HEK293 (cell line): ENCODE data around the gene NUAK1.

Experiments
- CTCF ChIA-PET: fragments of 350-600 bp; formaldehyde crosslinking; extraction: SDS; loops from one replicate; lab custom pipeline; 2021; ENCODE audit warnings: antibody characterized with exemption; lab: Yijun Ruan, JAX
- POLR2A ChIA-PET: fragments of 300-600 bp; formaldehyde crosslinking; extraction: SDS; loops from one replicate; lab custom pipeline; 2020; ENCODE audit warnings: antibody characterized with exemption, inconsistent platforms; lab: Yijun Ruan, JAX
- H3K27ac ChIP-seq: fragments of 200-500 bp; sonication (Bioruptor generic); 2 replicates; pipeline ENCODE4 v1.5.1; 2014; ENCODE audit warnings: low read depth, low read length, control low read depth, inconsistent platforms; ENCODE audit errors: extremely low read depth
- H3K36me3 ChIP-seq, 2 experiments: fragments of 200-500 bp in 1 of 2; sonication (Bioruptor generic) in 1 of 2; 1 replicate in 1 of 2; 2 replicates in 1 of 2; pipeline ENCODE4 v1.5.1; 2014 to 2017; ENCODE audit warnings: inconsistent platforms in 2 of 2, low read length in 2 of 2; ENCODE audit not compliant: control insufficient read depth in 2 of 2, insufficient read depth in 1 of 2
- H3K4me1 ChIP-seq: fragments of 200-500 bp; sonication (Bioruptor generic); 2 replicates; pipeline ENCODE4 v1.5.1; 2014; ENCODE audit warnings: mild to moderate bottlenecking, low read length, inconsistent platforms; ENCODE audit not compliant: control insufficient read depth, insufficient read depth
- H3K4me3 ChIP-seq: 2 replicates; pipeline ENCODE4 v1.5.1; 2011; ENCODE audit warnings: low read depth, mild to moderate bottlenecking, control low read depth, low read length, moderate library complexity
- H3K9me3 ChIP-seq: fragments of 200-500 bp; sonication (Bioruptor generic); 2 replicates; pipeline ENCODE4 v1.5.1; 2014; ENCODE audit warnings: low read depth, low read length, inconsistent platforms; ENCODE audit not compliant: control insufficient read depth, insufficient read depth
- BCL11B ChIP-seq: fragments of 450-650 bp; formaldehyde crosslinking; IDR thresholded peaks from 2 replicates; pipeline ENCODE4 v1.5.1; 2016; ENCODE audit warnings: low read depth, missing biosample characterization, missing genetic modification characterization
- EGR2 ChIP-seq: fragments of 450-650 bp; formaldehyde crosslinking; IDR thresholded peaks from 2 replicates; pipeline ENCODE4 v1.5.1; 2016; ENCODE audit warnings: low read depth, missing biosample characterization, missing genetic modification characterization
- IKZF3 ChIP-seq: fragments of 450-650 bp; IDR thresholded peaks from 2 replicates; pipeline ENCODE4 v1.5.0; 2018; ENCODE audit warnings: missing biosample characterization, mild to moderate bottlenecking, missing genetic modification characterization, moderate library complexity
- KLF7 ChIP-seq: fragments of 450-650 bp; formaldehyde crosslinking; IDR thresholded peaks from 2 replicates; pipeline ENCODE4 v1.5.1; 2016; ENCODE audit warnings: missing biosample characterization, missing genetic modification characterization, borderline replicate concordance
- WT1 ChIP-seq: fragments of 450-650 bp; formaldehyde crosslinking; IDR thresholded peaks from 2 replicates; pipeline ENCODE4 v1.5.1; 2016; ENCODE audit warnings: missing biosample characterization, missing genetic modification characterization
- ZFP69B ChIP-seq: fragments of 450-650 bp; formaldehyde crosslinking; IDR thresholded peaks from 2 replicates; pipeline ENCODE4 v1.5.1; 2016; ENCODE audit warnings: missing biosample characterization, missing genetic modification characterization
- ZNF175 ChIP-seq: fragments of 450-650 bp; formaldehyde crosslinking; IDR thresholded peaks from 2 replicates; pipeline ENCODE4 v1.5.1; 2016; ENCODE audit warnings: missing biosample characterization, missing genetic modification characterization
- ZNF202 ChIP-seq: fragments of 450-650 bp; formaldehyde crosslinking; IDR thresholded peaks from 2 replicates; pipeline ENCODE4 v1.5.1; 2016; ENCODE audit warnings: missing biosample characterization, missing genetic modification characterization, borderline replicate concordance
- ZNF266 ChIP-seq: fragments of 450-650 bp; formaldehyde crosslinking; IDR thresholded peaks from 2 replicates; pipeline ENCODE4 v1.5.1; 2016; ENCODE audit warnings: missing biosample characterization, missing genetic modification characterization, low read depth
- ZNF514 ChIP-seq: fragments of 450-650 bp; formaldehyde crosslinking; IDR thresholded peaks from 2 replicates; pipeline ENCODE4 v1.5.1; 2016; ENCODE audit warnings: missing biosample characterization, missing genetic modification characterization
- ZNF555 ChIP-seq: fragments of 450-650 bp; formaldehyde crosslinking; conservative IDR thresholded peaks from 2 replicates; pipeline ENCODE4 v1.5.1; 2017; ENCODE audit warnings: missing biosample characterization, mild to moderate bottlenecking, missing genetic modification characterization, inconsistent platforms
- ZNF561 ChIP-seq: fragments of 450-650 bp; IDR thresholded peaks from 2 replicates; pipeline ENCODE4 v1.5.1; 2018; ENCODE audit warnings: missing biosample characterization, missing genetic modification characterization, borderline replicate concordance
- ZNF670 ChIP-seq: fragments of 450-650 bp; formaldehyde crosslinking; IDR thresholded peaks from 2 replicates; pipeline ENCODE4 v1.5.1; 2016; ENCODE audit warnings: missing biosample characterization, missing genetic modification characterization, low read depth
- ZNF791 ChIP-seq: fragments of 450-650 bp; formaldehyde crosslinking; IDR thresholded peaks from 2 replicates; pipeline ENCODE4 v1.5.1; 2016; ENCODE audit warnings: missing biosample characterization, missing genetic modification characterization
- TF ChIP-seq, protein P1 (sequence below): fragments of 450-650 bp; formaldehyde crosslinking; IDR thresholded peaks from 2 replicates; pipeline ENCODE4 v1.5.1; 2017; ENCODE audit warnings: missing biosample characterization, missing genetic modification characterization
- TF ChIP-seq, protein P2 (sequence below): fragments of 450-650 bp; formaldehyde crosslinking; IDR thresholded peaks from 2 replicates; pipeline ENCODE4 v1.5.1; 2016; ENCODE audit warnings: missing biosample characterization, missing genetic modification characterization
- TF ChIP-seq, protein P3 (sequence below): fragments of 450-650 bp; formaldehyde crosslinking; IDR thresholded peaks from 2 replicates; pipeline ENCODE4 v1.5.1; 2016; ENCODE audit warnings: missing biosample characterization, missing genetic modification characterization
- TF ChIP-seq, protein P4 (sequence below): fragments of 450-650 bp; formaldehyde crosslinking; IDR thresholded peaks from 2 replicates; pipeline ENCODE4 v1.5.1; 2016; ENCODE audit warnings: missing biosample characterization, missing genetic modification characterization
- TF ChIP-seq, protein P5 (sequence below): fragments of 450-650 bp; formaldehyde crosslinking; IDR thresholded peaks from 2 replicates; pipeline ENCODE4 v1.5.1; 2016; ENCODE audit warnings: missing biosample characterization, missing genetic modification characterization

NUAK1 gene

DNA sequence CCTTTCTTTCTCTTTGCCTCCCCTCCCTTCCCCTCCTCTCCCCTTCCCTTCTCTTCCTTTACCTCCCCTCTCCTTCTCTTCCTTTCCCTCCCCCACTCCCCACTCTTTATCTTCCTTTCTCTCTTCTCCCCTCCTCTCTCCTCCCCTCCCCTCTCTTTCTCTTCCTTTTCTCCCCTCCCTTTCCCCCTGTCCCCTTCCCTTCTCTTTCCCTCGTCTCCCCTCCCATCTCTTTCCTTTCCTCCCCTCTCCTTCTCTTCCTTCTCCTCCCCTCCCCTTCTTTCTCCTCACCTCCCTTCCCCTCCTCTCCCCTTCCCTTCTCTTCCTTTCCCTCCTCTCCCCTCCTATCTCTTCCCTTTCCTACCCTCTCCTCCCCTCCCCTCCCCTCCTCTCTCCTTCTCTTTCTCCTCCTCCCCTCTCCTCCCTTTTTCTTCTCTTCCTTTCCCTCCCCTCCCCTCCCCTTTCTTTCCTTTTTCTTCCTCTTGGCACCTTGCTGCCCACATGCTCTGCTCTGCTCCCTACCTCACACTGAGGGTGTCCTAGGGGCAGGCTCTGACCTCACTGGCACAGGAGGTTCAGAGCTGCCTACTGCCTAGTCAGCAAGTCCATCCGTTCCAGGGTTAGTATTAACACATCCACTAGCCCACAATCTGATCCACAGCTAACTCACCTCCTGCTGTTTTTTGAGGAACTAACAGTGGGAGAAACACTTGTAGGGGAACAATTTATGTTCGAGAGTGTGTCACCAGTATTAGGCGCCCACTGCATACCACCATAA is 101.0 kb downstream of the NUAK1 start (continued):
- TF ChIP-seq, protein P1, sequence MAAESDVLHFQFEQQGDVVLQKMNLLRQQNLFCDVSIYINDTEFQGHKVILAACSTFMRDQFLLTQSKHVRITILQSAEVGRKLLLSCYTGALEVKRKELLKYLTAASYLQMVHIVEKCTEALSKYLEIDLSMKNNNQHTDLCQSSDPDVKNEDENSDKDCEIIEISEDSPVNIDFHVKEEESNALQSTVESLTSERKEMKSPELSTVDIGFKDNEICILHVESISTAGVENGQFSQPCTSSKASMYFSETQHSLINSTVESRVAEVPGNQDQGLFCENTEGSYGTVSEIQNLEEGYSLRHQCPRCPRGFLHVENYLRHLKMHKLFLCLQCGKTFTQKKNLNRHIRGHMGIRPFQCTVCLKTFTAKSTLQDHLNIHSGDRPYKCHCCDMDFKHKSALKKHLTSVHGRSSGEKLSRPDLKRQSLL: no peak
- TF ChIP-seq, protein P2, sequence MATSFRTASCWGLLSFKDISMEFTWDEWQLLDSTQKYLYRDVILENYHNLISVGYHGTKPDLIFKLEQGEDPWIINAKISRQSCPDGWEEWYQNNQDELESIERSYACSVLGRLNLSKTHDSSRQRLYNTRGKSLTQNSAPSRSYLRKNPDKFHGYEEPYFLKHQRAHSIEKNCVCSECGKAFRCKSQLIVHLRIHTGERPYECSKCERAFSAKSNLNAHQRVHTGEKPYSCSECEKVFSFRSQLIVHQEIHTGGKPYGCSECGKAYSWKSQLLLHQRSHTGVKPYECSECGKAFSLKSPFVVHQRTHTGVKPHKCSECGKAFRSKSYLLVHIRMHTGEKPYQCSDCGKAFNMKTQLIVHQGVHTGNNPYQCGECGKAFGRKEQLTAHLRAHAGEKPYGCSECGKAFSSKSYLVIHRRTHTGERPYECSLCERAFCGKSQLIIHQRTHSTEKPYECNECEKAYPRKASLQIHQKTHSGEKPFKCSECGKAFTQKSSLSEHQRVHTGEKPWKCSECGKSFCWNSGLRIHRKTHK (tag by site-specific recombination): no peak
- no peak for TF ChIP-seq EGR2 (tag by site-specific recombination)
- no peak for TF ChIP-seq IKZF3 (tag by site-specific recombination)
- TF ChIP-seq ZNF266 (tag by site-specific recombination): 0 out of 2 replicates have a peak, but pooled peaks have one; percentile 4
- TF ChIP-seq ZNF555 (tag by site-specific recombination): no peak
- TF ChIP-seq ZNF514 (tag by site-specific recombination): no peak
- TF ChIP-seq, protein P3, sequence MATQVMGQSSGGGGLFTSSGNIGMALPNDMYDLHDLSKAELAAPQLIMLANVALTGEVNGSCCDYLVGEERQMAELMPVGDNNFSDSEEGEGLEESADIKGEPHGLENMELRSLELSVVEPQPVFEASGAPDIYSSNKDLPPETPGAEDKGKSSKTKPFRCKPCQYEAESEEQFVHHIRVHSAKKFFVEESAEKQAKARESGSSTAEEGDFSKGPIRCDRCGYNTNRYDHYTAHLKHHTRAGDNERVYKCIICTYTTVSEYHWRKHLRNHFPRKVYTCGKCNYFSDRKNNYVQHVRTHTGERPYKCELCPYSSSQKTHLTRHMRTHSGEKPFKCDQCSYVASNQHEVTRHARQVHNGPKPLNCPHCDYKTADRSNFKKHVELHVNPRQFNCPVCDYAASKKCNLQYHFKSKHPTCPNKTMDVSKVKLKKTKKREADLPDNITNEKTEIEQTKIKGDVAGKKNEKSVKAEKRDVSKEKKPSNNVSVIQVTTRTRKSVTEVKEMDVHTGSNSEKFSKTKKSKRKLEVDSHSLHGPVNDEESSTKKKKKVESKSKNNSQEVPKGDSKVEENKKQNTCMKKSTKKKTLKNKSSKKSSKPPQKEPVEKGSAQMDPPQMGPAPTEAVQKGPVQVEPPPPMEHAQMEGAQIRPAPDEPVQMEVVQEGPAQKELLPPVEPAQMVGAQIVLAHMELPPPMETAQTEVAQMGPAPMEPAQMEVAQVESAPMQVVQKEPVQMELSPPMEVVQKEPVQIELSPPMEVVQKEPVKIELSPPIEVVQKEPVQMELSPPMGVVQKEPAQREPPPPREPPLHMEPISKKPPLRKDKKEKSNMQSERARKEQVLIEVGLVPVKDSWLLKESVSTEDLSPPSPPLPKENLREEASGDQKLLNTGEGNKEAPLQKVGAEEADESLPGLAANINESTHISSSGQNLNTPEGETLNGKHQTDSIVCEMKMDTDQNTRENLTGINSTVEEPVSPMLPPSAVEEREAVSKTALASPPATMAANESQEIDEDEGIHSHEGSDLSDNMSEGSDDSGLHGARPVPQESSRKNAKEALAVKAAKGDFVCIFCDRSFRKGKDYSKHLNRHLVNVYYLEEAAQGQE (tag by site-specific recombination): no peak
- TF ChIP-seq, protein P4, sequence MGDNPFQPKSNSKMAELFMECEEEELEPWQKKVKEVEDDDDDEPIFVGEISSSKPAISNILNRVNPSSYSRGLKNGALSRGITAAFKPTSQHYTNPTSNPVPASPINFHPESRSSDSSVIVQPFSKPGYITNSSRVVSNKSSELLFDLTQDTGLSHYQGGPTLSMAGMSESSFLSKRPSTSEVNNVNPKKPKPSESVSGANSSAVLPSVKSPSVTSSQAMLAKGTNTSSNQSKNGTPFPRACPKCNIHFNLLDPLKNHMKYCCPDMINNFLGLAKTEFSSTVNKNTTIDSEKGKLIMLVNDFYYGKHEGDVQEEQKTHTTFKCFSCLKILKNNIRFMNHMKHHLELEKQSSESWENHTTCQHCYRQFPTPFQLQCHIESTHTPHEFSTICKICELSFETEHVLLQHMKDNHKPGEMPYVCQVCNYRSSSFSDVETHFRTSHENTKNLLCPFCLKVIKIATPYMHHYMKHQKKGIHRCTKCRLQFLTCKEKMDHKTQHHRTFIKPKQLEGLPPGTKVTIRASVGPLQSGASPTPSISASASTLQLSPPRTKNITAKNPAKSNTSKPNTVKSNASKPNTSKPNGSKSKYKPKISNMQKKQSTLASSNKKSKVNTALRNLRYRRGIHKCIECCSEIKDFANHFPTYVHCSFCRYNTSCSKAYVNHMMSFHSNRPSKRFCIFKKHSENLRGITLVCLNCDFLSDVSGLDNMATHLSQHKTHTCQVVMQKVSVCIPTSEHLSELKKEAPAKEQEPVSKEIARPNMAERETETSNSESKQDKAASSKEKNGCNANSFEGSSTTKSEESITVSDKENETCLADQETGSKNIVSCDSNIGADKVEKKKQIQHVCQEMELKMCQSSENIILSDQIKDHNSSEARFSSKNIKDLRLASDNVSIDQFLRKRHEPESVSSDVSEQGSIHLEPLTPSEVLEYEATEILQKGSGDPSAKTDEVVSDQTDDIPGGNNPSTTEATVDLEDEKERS: no peak
- TF ChIP-seq WT1: peak; percentile 78
- TF ChIP-seq, protein P5, sequence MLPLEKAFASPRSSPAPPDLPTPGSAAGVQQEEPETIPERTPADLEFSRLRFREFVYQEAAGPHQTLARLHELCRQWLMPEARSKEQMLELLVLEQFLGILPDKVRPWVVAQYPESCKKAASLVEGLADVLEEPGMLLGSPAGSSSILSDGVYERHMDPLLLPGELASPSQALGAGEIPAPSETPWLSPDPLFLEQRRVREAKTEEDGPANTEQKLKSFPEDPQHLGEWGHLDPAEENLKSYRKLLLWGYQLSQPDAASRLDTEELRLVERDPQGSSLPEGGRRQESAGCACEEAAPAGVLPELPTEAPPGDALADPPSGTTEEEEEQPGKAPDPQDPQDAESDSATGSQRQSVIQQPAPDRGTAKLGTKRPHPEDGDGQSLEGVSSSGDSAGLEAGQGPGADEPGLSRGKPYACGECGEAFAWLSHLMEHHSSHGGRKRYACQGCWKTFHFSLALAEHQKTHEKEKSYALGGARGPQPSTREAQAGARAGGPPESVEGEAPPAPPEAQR: no peak
- TF ChIP-seq KLF7 (tag by site-specific recombination): no peak
- 0 out of 2 replicates have a peak, but pooled peaks have one; percentile 8 for TF ChIP-seq ZNF791 (tag by site-specific recombination)
- TF ChIP-seq ZNF175: no peak
- no peak for TF ChIP-seq BCL11B

DNA sequence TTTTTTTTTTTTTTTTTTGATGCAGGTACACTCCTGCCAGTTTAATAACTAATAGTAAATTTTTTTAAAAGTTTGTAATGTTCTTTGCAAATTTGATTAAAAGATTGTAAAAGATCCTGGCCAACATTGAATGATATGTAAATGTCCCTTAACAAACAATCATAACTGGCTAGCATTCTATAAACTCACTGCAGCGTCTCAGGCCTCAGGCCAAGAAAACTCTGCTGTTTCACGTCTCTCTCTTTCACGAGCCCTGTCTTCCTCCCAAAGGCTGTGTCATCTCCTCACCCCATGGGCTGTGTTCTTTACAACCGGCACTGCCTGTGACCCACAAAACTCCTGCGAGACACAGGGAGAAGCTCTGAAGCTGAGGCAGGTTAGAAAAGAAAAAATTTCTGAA is 103.3 kb downstream of the NUAK1 start:
- Histone ChIP-seq H3K9me3 (no peaks in the 10 kb centered on the region), H3K27ac (no peak overlapping the region), H3K4me3 (no peak overlapping the region), H3K4me1 (peaks cover 7% of the 10 kb centered on the region), H3K36me3 (no peaks in the 10 kb centered on the region)
- CTCF ChIA-PET: no interaction called here
- TF ChIP-seq ZNF202 (no peak), ZNF670 (no peak), ZNF561 (tag by site-specific recombination) (no peak), ZFP69B (tag by site-specific recombination) (no peak)
- POLR2A ChIA-PET: no interaction called here
